OCI-LY1 (cell line): ENCODE measurements around the gene CBLC.

Experiments
- H2AFZ ChIP-seq: fragments of 200-600 bp; sonication (generic), shearing (Covaris generic); 2 replicates; pipeline ENCODE4 v1.6.0; 2014; ENCODE audit warnings: antibody characterized with exemption, mild to moderate bottlenecking, low read length
- H3F3A ChIP-seq: fragments of 200-600 bp; sonication (generic), shearing (Covaris generic); 2 replicates; pipeline ENCODE4 v1.6.0; 2014; ENCODE audit warnings: mild to moderate bottlenecking, antibody characterized with exemption, low read length, moderate library complexity; ENCODE audit not compliant: insufficient read depth
- H3K27ac ChIP-seq: fragments of 200-600 bp; sonication (generic); 2 replicates; pipeline ENCODE4 v1.5.1; 2014; ENCODE audit warnings: low read length, mixed run types, mild to moderate bottlenecking, low read depth; ENCODE audit not compliant: poor library complexity, severe bottlenecking
- H3K27me3 ChIP-seq: fragments of 200-600 bp; sonication (generic); 2 replicates; pipeline ENCODE4 v1.6.0; 2014; ENCODE audit warnings: antibody characterized with exemption, mild to moderate bottlenecking, low read length, moderate library complexity; ENCODE audit not compliant: insufficient read depth
- H3K36me3 ChIP-seq: fragments of 200-600 bp; sonication (generic); 2 replicates; pipeline ENCODE4 v1.6.1; 2014; ENCODE audit warnings: mild to moderate bottlenecking, antibody characterized with exemption, low read length, moderate library complexity, mixed read lengths; ENCODE audit not compliant: insufficient read depth
- H3K4me1 ChIP-seq: fragments of 200-600 bp; sonication (generic); 2 replicates; pipeline ENCODE4 v1.5.1; 2014; ENCODE audit warnings: mild to moderate bottlenecking, low read length, moderate library complexity; ENCODE audit not compliant: insufficient read depth, severe bottlenecking
- H3K4me2 ChIP-seq: fragments of 200-600 bp; sonication (generic), shearing (Covaris generic); 2 replicates; pipeline ENCODE4 v1.6.1; 2014; ENCODE audit warnings: low read length
- H3K4me3 ChIP-seq: fragments of 200-600 bp; sonication (generic); 2 replicates; pipeline ENCODE4 v1.5.1; 2014; ENCODE audit warnings: low read length, low read depth, mild to moderate bottlenecking, mixed read lengths; ENCODE audit not compliant: poor library complexity, severe bottlenecking
- H3K79me2 ChIP-seq: fragments of 200-600 bp; shearing (Covaris generic); 2 replicates; pipeline ENCODE4 v1.6.1; 2016; ENCODE audit warnings: mixed run types, low read length, mixed read lengths; ENCODE audit not compliant: insufficient read depth
- H3K9ac ChIP-seq: fragments of 200-600 bp; sonication (generic), shearing (Covaris generic); 2 replicates; pipeline ENCODE4 v1.6.1; 2014; ENCODE audit warnings: mild to moderate bottlenecking, low read length, mixed read lengths
- H3K9me2 ChIP-seq: fragments of 200-600 bp; sonication (generic), shearing (Covaris generic); 2 replicates; pipeline ENCODE4 v1.6.1; 2014; ENCODE audit warnings: low read depth, mild to moderate bottlenecking, low read length, mixed read lengths
- H3K9me3 ChIP-seq: fragments of 200-600 bp; shearing (Covaris generic); 2 replicates; pipeline ENCODE4 v1.6.1; 2014; ENCODE audit warnings: low read length, mixed read lengths
- H4K20me1 ChIP-seq: fragments of 200-600 bp; sonication (generic), shearing (Covaris generic); 2 replicates; pipeline ENCODE4 v1.6.0; 2016; ENCODE audit warnings: mild to moderate bottlenecking, low read length; ENCODE audit not compliant: insufficient read depth
- CTCF ChIP-seq: fragments of 200-600 bp; sonication (generic), shearing (Covaris generic); IDR thresholded peaks from 2 replicates; pipeline ENCODE4 v1.5.1; 2017; ENCODE audit warnings: mild to moderate bottlenecking, antibody characterized with exemption, low read length, moderate library complexity, mixed read lengths
- EZH2 ChIP-seq: fragments of 200-600 bp; sonication (generic), shearing (Covaris generic); IDR thresholded peaks from 2 replicates; pipeline ENCODE4 v1.8.0; 2017; ENCODE audit warnings: borderline replicate concordance, mixed run types, mild to moderate bottlenecking, antibody characterized with exemption, low read length, moderate library complexity, mixed read lengths

Gene CBLC

GRCh38 chr19:44765033-44765948, 12.4 kb upstream of the CBLC start:
- H3K9ac ChIP-seq, result no peak overlapping the region

GRCh38 chr19:44765949-44766335, 11.7 kb upstream of the CBLC start:
- Histone ChIP-seq H3K4me3 (no peak overlapping the region), H3K9me2 (no peaks in the 10 kb centered on the region), H3K27me3 (peaks cover 4% of the 10 kb centered on the region; the same call in 1 of the 2 replicates), H3K4me2 (no peak overlapping the region), H4K20me1 (no peaks in the 10 kb centered on the region), H3K9me3 (0 out of 2 replicates have a peak, but pooled peaks cover 3% of the 10 kb centered on the region), H3K4me1 (peaks cover 7% of the 10 kb centered on the region), H3F3A (no peaks in the 10 kb centered on the region), H3K79me2 (no peaks in the 10 kb centered on the region), H3K9ac (no peak overlapping the region), H3K36me3 (no peaks in the 10 kb centered on the region; the same call in 1 of the 2 replicates), H2AFZ (no peak overlapping the region), H3K27ac (no peak overlapping the region)
- TF ChIP-seq EZH2 (no peak), CTCF (no peak)

More at GRCh38 chr19:44765033-44765948, 12.4 kb upstream of the CBLC start:
- Histone ChIP-seq H3F3A (no peaks in the 10 kb centered on the region), H3K36me3 (no peaks in the 10 kb centered on the region; the same call in 1 of the 2 replicates), H3K9me3 (0 out of 2 replicates have a peak, but pooled peaks cover 3% of the 10 kb centered on the region), H3K9me2 (no peaks in the 10 kb centered on the region), H3K4me3 (no peak overlapping the region), H3K4me1 (peaks cover 6% of the 10 kb centered on the region), H3K27me3 (peaks cover 4% of the 10 kb centered on the region; the same call in 1 of the 2 replicates), H3K79me2 (no peaks in the 10 kb centered on the region), H3K27ac (no peak overlapping the region), H3K4me2 (no peak overlapping the region), H4K20me1 (no peaks in the 10 kb centered on the region), H2AFZ (no peak overlapping the region)
- TF ChIP-seq EZH2 (no peak), CTCF (no peak)

- no peak overlapping the region for H3K4me3 ChIP-seq
- no peaks in the 10 kb centered on the region; the same call in 1 of the 2 replicates for H3K36me3 ChIP-seq
- H3K27me3 ChIP-seq, result peaks cover 4% of the 10 kb centered on the region; the same call in 1 of the 2 replicates
- H3K79me2 ChIP-seq, result no peaks in the 10 kb centered on the region
- no peaks in the 10 kb centered on the region for H3F3A ChIP-seq
- no peak for TF ChIP-seq EZH2
- no peak for TF ChIP-seq CTCF
- H4K20me1 ChIP-seq, result no peaks in the 10 kb centered on the region
- H3K9ac ChIP-seq, result no peak overlapping the region
- no peaks in the 10 kb centered on the region for H3K9me2 ChIP-seq
- H3K4me2 ChIP-seq, result no peak overlapping the region
- H3K27ac ChIP-seq, result no peak overlapping the region
- H3K4me1 ChIP-seq, result peaks cover 7% of the 10 kb centered on the region
- H2AFZ ChIP-seq, result no peak overlapping the region
- H3K9me3 ChIP-seq, result 0 out of 2 replicates have a peak, but pooled peaks cover 3% of the 10 kb centered on the region
These were observed 10.2 kb upstream of the CBLC start for GRCh38 chr19:44767295-44768180.
